A673 (cell line): ENCODE data around the gene TMTC3. TPM values are rescaled to one million over a fixed set of nuclear protein-coding genes. Genes with fewer than 3 reads are reported as not detected.

Source experiments
- BruUV-seq: library from RNA; stranded (reverse); fragments of 400-500 nt; replicated peaks from 2 replicates; lab custom pipeline; 2021; lab: Mats Ljungman, UMichigan
- CTCF ChIA-PET: fragments of 300-600 bp; sonication (Branson Sonifier 250); formaldehyde crosslinking; loops from one replicate; lab custom pipeline; 2022; ENCODE audit warnings: antibody characterized with exemption; lab: Charles Lee
- POLR2A ChIA-PET: fragments of 300-600 bp; sonication (Branson Sonifier 250); formaldehyde crosslinking; loops from one replicate; lab custom pipeline; 2022; ENCODE audit warnings: antibody characterized with exemption; ENCODE audit not compliant: low non-redundant PET; lab: Charles Lee
- DNase-seq: peaks from one replicate; pipeline ENCODE4 v3.0.0-alpha.2; 2015; ENCODE audit warnings: low spot score
- H3K27ac ChIP-seq: fragments of 200-600 bp; sonication (generic); 2 replicates; pipeline ENCODE4 v1.5.1; 2016; ENCODE audit warnings: mixed run types, low read depth, mild to moderate bottlenecking, mixed read lengths, antibody characterized with exemption, low read length; ENCODE audit not compliant: poor library complexity, severe bottlenecking
- H3K27me3 ChIP-seq: fragments of 200-600 bp; sonication (generic); replicated peaks from 2 replicates; pipeline ENCODE4 v1.6.1; 2017; ENCODE audit warnings: mixed run types, low read depth, mild to moderate bottlenecking, mixed read lengths, antibody characterized with exemption, low read length; ENCODE audit not compliant: insufficient read depth, poor library complexity
- H3K36me3 ChIP-seq: fragments of 200-600 bp; sonication (generic); 2 replicates; pipeline ENCODE4 v1.6.1; 2016; ENCODE audit warnings: mixed run types, mild to moderate bottlenecking, mixed read lengths, antibody characterized with exemption, low read length; ENCODE audit not compliant: insufficient read depth, poor library complexity, severe bottlenecking
- H3K4me1 ChIP-seq: fragments of 200-600 bp; sonication (generic); 2 replicates; pipeline ENCODE4 v1.6.1; 2017; ENCODE audit warnings: mixed run types, mild to moderate bottlenecking, mixed read lengths, antibody characterized with exemption, low read length; ENCODE audit not compliant: insufficient read depth, poor library complexity, severe bottlenecking
- H3K4me3 ChIP-seq: fragments of 200-600 bp; sonication (generic); 2 replicates; pipeline ENCODE4 v1.5.1; 2016; ENCODE audit warnings: low read depth, mixed run types, mild to moderate bottlenecking, mixed read lengths, low read length; ENCODE audit not compliant: poor library complexity, severe bottlenecking
- H3K9me3 ChIP-seq: fragments of 200-600 bp; sonication (generic); 2 replicates; pipeline ENCODE4 v1.6.1; 2016; ENCODE audit warnings: mixed run types, low read depth, mild to moderate bottlenecking, mixed read lengths, antibody characterized with exemption, low read length; ENCODE audit not compliant: poor library complexity, severe bottlenecking
- CTCF ChIP-seq: fragments of 300-800, 200-600 bp; sonication (generic); conservative IDR thresholded peaks from 2 replicates; pipeline ENCODE4 v1.5.1; 2017; ENCODE audit warnings: low read depth, mild to moderate bottlenecking, antibody characterized with exemption, low read length, moderate library complexity, mixed read lengths
- EZH2 ChIP-seq: fragments of 200-600 bp; sonication (generic); IDR thresholded peaks from 2 replicates; pipeline ENCODE4 v1.6.1; 2017; ENCODE audit warnings: borderline replicate concordance, low read depth, mild to moderate bottlenecking, mixed read lengths, antibody characterized with exemption, low read length; ENCODE audit not compliant: poor library complexity, severe bottlenecking
- intact Hi-C: fragments of 100-400 bp; cut with micrococcal nuclease; formaldehyde crosslinking; loops from one replicate; pipeline ENCODE4 v1.10.0; 2022; ENCODE audit not compliant: unreplicated experiment
- total RNA-seq: library from RNA; stranded (reverse); gene quantifications from 2 replicates; pipeline ENCODE4 v1.2.3, GENCODE V29; 2021

Gene TMTC3
- total RNA-seq, 1 experiment from 2014 or later, result 31.6 TPM

GRCh38 chr12:88238406-88238805 is 96.3 kb downstream of the TMTC3 start:
- no peak overlapping the region for H3K4me3 ChIP-seq
- no TSS peak for BruUV-seq
- no peak for DNase-seq
- no peaks in the 10 kb centered on the region for H3K27me3 ChIP-seq
- no peak overlapping the region for H3K27ac ChIP-seq
- TF ChIP-seq CTCF (no peak), EZH2 (no peak)
- H3K4me1 ChIP-seq, result no peaks in the 10 kb centered on the region
- H3K36me3 ChIP-seq, result no peaks in the 10 kb centered on the region
- intact Hi-C loops, result no loop called here
- no peaks in the 10 kb centered on the region for H3K9me3 ChIP-seq
- POLR2A ChIA-PET, result no interaction called here
- CTCF ChIA-PET, result no interaction called here

DNA sequence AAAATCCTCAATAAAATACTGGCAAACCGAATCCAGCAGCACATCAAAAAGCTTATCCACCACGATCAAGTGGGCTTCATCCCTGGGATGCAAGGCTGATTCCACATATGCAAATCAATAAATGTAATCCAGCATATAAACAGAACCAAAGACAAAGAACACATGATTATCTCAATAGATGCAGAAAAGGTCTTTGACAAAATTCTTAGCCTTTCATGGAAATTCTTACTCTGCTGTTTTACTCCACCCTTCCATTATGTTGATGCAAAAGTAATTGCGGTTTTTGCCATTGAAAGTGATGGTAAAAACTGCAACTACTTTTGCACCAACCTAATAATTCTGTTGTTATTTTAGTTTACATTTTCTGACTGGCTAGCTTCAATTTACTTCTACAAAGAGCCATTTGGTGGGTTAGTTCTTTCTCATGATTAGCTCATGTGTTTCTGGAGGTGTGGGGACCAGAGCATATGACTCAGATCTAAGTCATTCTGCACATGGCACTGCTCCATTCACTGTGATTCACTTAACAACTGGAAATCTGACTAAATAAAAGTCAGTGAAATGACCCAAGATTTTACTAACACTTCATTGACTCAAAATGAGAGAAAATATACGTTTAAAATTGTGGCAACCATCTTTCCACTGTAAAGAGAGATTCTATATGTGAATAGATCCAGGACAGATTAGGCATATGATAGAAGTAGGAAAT is 99.9 kb downstream of the TMTC3 start:
- no peaks in the 10 kb centered on the region for H3K9me3 ChIP-seq
- ChIA-PET CTCF (no interaction called here), POLR2A (no interaction called here)
- no peak overlapping the region for H3K4me3 ChIP-seq
- DNase-seq, result peak; percentile 37
- no peak overlapping the region for H3K27ac ChIP-seq
- no TSS peak for BruUV-seq
- TF ChIP-seq CTCF (no peak), EZH2 (no peak)
- H3K4me1 ChIP-seq, result peaks cover 1% of the 10 kb centered on the region
- intact Hi-C loops, result no loop called here
- no peaks in the 10 kb centered on the region for H3K27me3 ChIP-seq
- H3K36me3 ChIP-seq, result no peaks in the 10 kb centered on the region

GRCh38 chr12:88242571-88242925 is 100.4 kb downstream of the TMTC3 start:
- BruUV-seq, result no TSS peak
- peaks cover 5% of the 10 kb centered on the region for H3K4me1 ChIP-seq
- no peaks in the 10 kb centered on the region for H3K9me3 ChIP-seq
- no peaks in the 10 kb centered on the region for H3K36me3 ChIP-seq
- no peak for DNase-seq
- H3K27me3 ChIP-seq, result no peaks in the 10 kb centered on the region
- H3K4me3 ChIP-seq, result no peak overlapping the region
- ChIA-PET POLR2A (no interaction called here), CTCF (no interaction called here)
- intact Hi-C loops, result no loop called here
- TF ChIP-seq EZH2 (no peak), CTCF (no peak)
- no peak overlapping the region for H3K27ac ChIP-seq
